Breast epithelium (tissue), 3 donors: Measurements from ENCODE around the gene DGCR6.

Source experiments
- CTCF ChIP-seq, 3 donors: fragments of 450-650 bp; IDR thresholded peaks; one replicate each; pipeline ENCODE4 v1.5.1; 2016 to 2017; ENCODE audit warnings: antibody characterized with exemption in 3 of 3, mild to moderate bottlenecking in 3 of 3, moderate library complexity in 3 of 3
- POLR2AphosphoS5 ChIP-seq, 3 donors: sonication (generic); formaldehyde crosslinking; IDR thresholded peaks; one replicate each; pipeline ENCODE4 v1.6.1; 2017; ENCODE audit warnings: antibody characterized with exemption in 3 of 3

GRCh38 chr22:18935889-18936529 is 29.9 kb downstream of the DGCR6 start, which contains the start of gene PRODH:
- no peak for TF ChIP-seq CTCF (IDR thresholded peaks at IDR 0.05)
- TF ChIP-seq POLR2AphosphoS5 (IDR thresholded peaks at IDR 0.05) = no peak
